ENCODE measurements around the gene ETS1. TPM values are rescaled to one million over a fixed set of nuclear protein-coding genes. Genes with fewer than 3 reads are reported as not detected.

Gene ETS1
- polyA plus RNA-seq, 1 donor from 2014 or later, result 0.42 TPM

DNA sequence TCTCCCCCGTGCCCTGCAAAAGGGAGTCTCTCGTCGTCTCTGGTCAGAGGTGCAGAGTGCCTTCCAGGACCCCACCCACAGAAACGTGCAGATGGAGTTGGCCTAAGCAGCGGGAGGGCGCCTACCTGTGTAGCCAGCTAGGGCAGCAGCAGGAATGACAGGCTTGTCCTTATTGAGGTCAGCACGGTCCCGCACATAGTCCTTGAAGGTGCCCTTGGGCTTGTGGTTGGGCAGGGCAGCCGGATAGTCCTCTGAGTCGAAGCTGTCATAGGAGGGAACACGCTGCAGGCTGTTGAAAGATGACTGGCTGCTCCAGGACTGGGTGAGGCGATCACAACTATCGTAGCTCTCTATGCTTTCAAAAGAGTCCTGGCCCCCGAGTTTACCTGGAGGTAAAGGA lies 107.3 kb downstream of the ETS1 start:
- Histone ChIP-seq H3K4me3 (ENCODE audit: low read length) (no peak overlapping the region), H4K20me1 (ENCODE audit: insufficient read depth) (no peaks in the 10 kb centered on the region), H3K4me2 (ENCODE audit: low read length) (no peak overlapping the region), H3K9ac (ENCODE audit: low read length) (no peak overlapping the region), H3K27ac (ENCODE audit: low read length) (no peak overlapping the region), H3K79me2 (replicated peaks; ENCODE audit: insufficient read depth, low read length) (no peaks in the 10 kb centered on the region), H2AFZ (ENCODE audit: low read depth, low read length) (no peak overlapping the region), H3K9me2 (ENCODE audit: insufficient read depth, low read length) (no peaks in the 10 kb centered on the region), H3K36me3 (ENCODE audit: insufficient read depth, low read length) (no peaks in the 10 kb centered on the region), H3K9me3 (ENCODE audit: low read length) (no peaks in the 10 kb centered on the region), H3K27me3 (ENCODE audit: insufficient read depth, low read depth, low read length) (no peaks in the 10 kb centered on the region), H3F3A (ENCODE audit: insufficient read depth, low read length, poor library complexity, severe bottlenecking) (no peaks in the 10 kb centered on the region)
- TF ChIP-seq SMC3 (conservative IDR thresholded peaks at IDR 0.05; ENCODE audit: poor library complexity), result no peak
- TF ChIP-seq EP300 (conservative IDR thresholded peaks at IDR 0.05; ENCODE audit: poor library complexity, severe bottlenecking), result no peak
- no peak for TF ChIP-seq CTCF (IDR thresholded peaks at IDR 0.05; ENCODE audit: poor library complexity, severe bottlenecking)
- no peak for TF ChIP-seq MXI1 (conservative IDR thresholded peaks at IDR 0.05; ENCODE audit: poor library complexity, severe bottlenecking)
- TF ChIP-seq TAF1 (IDR thresholded peaks at IDR 0.05; ENCODE audit: low read depth), result no peak
- TF ChIP-seq RAD21 (conservative IDR thresholded peaks at IDR 0.05), result no peak
- no peak for TF ChIP-seq EZH2 (IDR thresholded peaks at IDR 0.05; ENCODE audit: borderline replicate concordance, insufficient read depth, low read length, poor library complexity, severe bottlenecking)
- TF ChIP-seq POLR2AphosphoS5 (IDR thresholded peaks at IDR 0.05), result no peak
- TF ChIP-seq REST (IDR thresholded peaks at IDR 0.05; ENCODE audit: borderline replicate concordance), result no peak

GRCh38 chr11:128479144-128479543 lies 108.2 kb downstream of the ETS1 start:
- Histone ChIP-seq H3K79me2 (replicated peaks; ENCODE audit: insufficient read depth, low read length) (no peaks in the 10 kb centered on the region), H3K9ac (ENCODE audit: low read length) (no peak overlapping the region)

More at GRCh38 chr11:128479144-128479543, 108.2 kb downstream of the ETS1 start:
- Histone ChIP-seq H3K36me3 (ENCODE audit: insufficient read depth, low read length) (no peaks in the 10 kb centered on the region), H3K4me3 (ENCODE audit: low read length) (no peak overlapping the region), H3K9me3 (ENCODE audit: low read length) (no peaks in the 10 kb centered on the region), H3K27ac (ENCODE audit: low read length) (no peak overlapping the region), H3K27me3 (ENCODE audit: insufficient read depth, low read depth, low read length) (no peaks in the 10 kb centered on the region), H3K9me2 (ENCODE audit: insufficient read depth, low read length) (no peaks in the 10 kb centered on the region), H4K20me1 (ENCODE audit: insufficient read depth) (no peaks in the 10 kb centered on the region), H2AFZ (ENCODE audit: low read depth, low read length) (no peak overlapping the region), H3F3A (ENCODE audit: insufficient read depth, low read length, poor library complexity, severe bottlenecking) (no peaks in the 10 kb centered on the region), H3K4me2 (ENCODE audit: low read length) (no peak overlapping the region)
- TF ChIP-seq SMC3 (conservative IDR thresholded peaks at IDR 0.05; ENCODE audit: poor library complexity) (no peak), TAF1 (IDR thresholded peaks at IDR 0.05; ENCODE audit: low read depth) (no peak), CTCF (IDR thresholded peaks at IDR 0.05; ENCODE audit: poor library complexity, severe bottlenecking) (no peak), EZH2 (IDR thresholded peaks at IDR 0.05; ENCODE audit: borderline replicate concordance, insufficient read depth, low read length, poor library complexity, severe bottlenecking) (no peak), POLR2AphosphoS5 (IDR thresholded peaks at IDR 0.05) (no peak), REST (IDR thresholded peaks at IDR 0.05; ENCODE audit: borderline replicate concordance) (no peak), EP300 (conservative IDR thresholded peaks at IDR 0.05; ENCODE audit: poor library complexity, severe bottlenecking) (no peak)
